HepG2 (cell line): ENCODE data around the gene HES6. TPM values are rescaled to one million over a fixed set of nuclear protein-coding genes. Genes with fewer than 3 reads are reported as not detected.

Experiments used
- ATRX ChIP-seq: sonication (generic); formaldehyde crosslinking; IDR thresholded peaks from 2 replicates; pipeline ENCODE4 v1.4.0; 2020; ENCODE audit warnings: missing genetic modification reagents, borderline replicate concordance
- CHD2 ChIP-seq: IDR thresholded peaks from 2 replicates; pipeline ENCODE4 v1.6.1; 2011; ENCODE audit warnings: low read depth, low read length, improper control_type of control experiment
- HNRNPUL1 ChIP-seq: fragments of 200-400 bp; formaldehyde crosslinking; IDR thresholded peaks from 2 replicates; pipeline ENCODE4 v1.6.1; 2017; ENCODE audit warnings: low read depth, mild to moderate bottlenecking, low read length, moderate library complexity
- POGZ ChIP-seq: sonication (generic); formaldehyde crosslinking; IDR thresholded peaks from 2 replicates; pipeline ENCODE4 v1.4.0; 2020; ENCODE audit warnings: mild to moderate bottlenecking, missing genetic modification reagents
- REPIN1 ChIP-seq: sonication (generic); formaldehyde crosslinking; IDR thresholded peaks from 2 replicates; pipeline ENCODE4 v1.8.0; 2022; ENCODE audit warnings: missing genetic modification reagents, low read depth, mild to moderate bottlenecking, borderline replicate concordance
- ZBTB1 ChIP-seq: sonication (generic); formaldehyde crosslinking; IDR thresholded peaks from 2 replicates; pipeline ENCODE4 v1.4.0; 2020; ENCODE audit warnings: missing genetic modification reagents, borderline replicate concordance
- ZKSCAN5 ChIP-seq: sonication (generic); formaldehyde crosslinking; IDR thresholded peaks from 2 replicates; pipeline ENCODE4 v1.5.1; 2020; ENCODE audit warnings: mild to moderate bottlenecking, missing genetic modification reagents
- ZNF251 ChIP-seq: sonication (generic); formaldehyde crosslinking; IDR thresholded peaks from 2 replicates; pipeline ENCODE4 v1.9.0; 2021; ENCODE audit warnings: mild to moderate bottlenecking, missing genetic modification reagents
- ZNF335 ChIP-seq: sonication (generic); formaldehyde crosslinking; IDR thresholded peaks from 2 replicates; pipeline ENCODE4 v1.4.0; 2020; ENCODE audit warnings: missing genetic modification reagents
- ZNF589 ChIP-seq: sonication (generic); formaldehyde crosslinking; conservative IDR thresholded peaks from 2 replicates; pipeline ENCODE4 v1.8.0; 2022; ENCODE audit warnings: mild to moderate bottlenecking, moderate library complexity, missing genetic modification reagents
- ZSCAN22 ChIP-seq: sonication (generic); formaldehyde crosslinking; IDR thresholded peaks from 2 replicates; pipeline ENCODE4 v1.4.0; 2020; ENCODE audit warnings: mild to moderate bottlenecking, missing genetic modification reagents
- polyA plus RNA-seq, 8 experiments: library from polyadenylated mRNA; depleted of rRNA in 3 of 8; stranded (reverse) in 7 of 8; unstranded in 1 of 8; fragments of >200 nt; fragmentation: Illumina TruSeq in 4 of 8; extraction: Trizol in 4 of 8; gene quantifications; 2 replicates each; pipeline versions ENCODE4 v1.2.1 to v1.2.3, GENCODE V29; 2011 to 2016; ENCODE audit warnings: low read depth in 4 of 8, missing spikeins in 1 of 8, mixed read lengths in 1 of 8; ENCODE audit not compliant: insufficient read depth in 1 of 8
- total RNA-seq, 5 experiments: library from RNA; depleted of rRNA; stranded (reverse); fragments of >200 nt; fragmentation: Illumina TruSeq; extraction: Trizol; gene quantifications; 2 replicates each; pipeline ENCODE4 v1.2.3, GENCODE V29; 2016; ENCODE audit warnings: low read depth in 1 of 5
- TF ChIP-seq, protein P1 (sequence below): sonication (generic); formaldehyde crosslinking; IDR thresholded peaks from 2 replicates; pipeline ENCODE4 v1.4.0; 2020; ENCODE audit warnings: missing genetic modification reagents
- TF ChIP-seq, protein P2 (sequence below): IDR thresholded peaks from 2 replicates; pipeline ENCODE4 v1.6.1; 2016
- TF ChIP-seq, protein P3 (sequence below): sonication (generic); formaldehyde crosslinking; IDR thresholded peaks from 2 replicates; pipeline ENCODE4 v1.5.1; 2020; ENCODE audit warnings: missing genetic modification reagents, mild to moderate bottlenecking, borderline replicate concordance
- TF ChIP-seq, protein P4 (sequence below), 2 experiments: sonication (generic) in 1 of 2; formaldehyde crosslinking in 1 of 2; IDR thresholded peaks; 2 replicates each; pipeline versions ENCODE4 v1.4.0 to v1.6.1; 2016 to 2020; ENCODE audit warnings: borderline replicate concordance in 1 of 2, low read depth in 1 of 2, mild to moderate bottlenecking in 1 of 2, missing genetic modification reagents in 1 of 2
- TF ChIP-seq, protein P5 (sequence below): sonication (generic); formaldehyde crosslinking; IDR thresholded peaks from 2 replicates; pipeline ENCODE4 v1.5.1; 2020; ENCODE audit warnings: missing genetic modification reagents, mild to moderate bottlenecking, borderline replicate concordance

HES6 gene
- total and polyA plus RNA-seq, 2 of the 13 experiments (the other 11 are each of a cell fraction or from before 2014, with no cell fraction given) = 19.5 to 82.8 TPM

DNA sequence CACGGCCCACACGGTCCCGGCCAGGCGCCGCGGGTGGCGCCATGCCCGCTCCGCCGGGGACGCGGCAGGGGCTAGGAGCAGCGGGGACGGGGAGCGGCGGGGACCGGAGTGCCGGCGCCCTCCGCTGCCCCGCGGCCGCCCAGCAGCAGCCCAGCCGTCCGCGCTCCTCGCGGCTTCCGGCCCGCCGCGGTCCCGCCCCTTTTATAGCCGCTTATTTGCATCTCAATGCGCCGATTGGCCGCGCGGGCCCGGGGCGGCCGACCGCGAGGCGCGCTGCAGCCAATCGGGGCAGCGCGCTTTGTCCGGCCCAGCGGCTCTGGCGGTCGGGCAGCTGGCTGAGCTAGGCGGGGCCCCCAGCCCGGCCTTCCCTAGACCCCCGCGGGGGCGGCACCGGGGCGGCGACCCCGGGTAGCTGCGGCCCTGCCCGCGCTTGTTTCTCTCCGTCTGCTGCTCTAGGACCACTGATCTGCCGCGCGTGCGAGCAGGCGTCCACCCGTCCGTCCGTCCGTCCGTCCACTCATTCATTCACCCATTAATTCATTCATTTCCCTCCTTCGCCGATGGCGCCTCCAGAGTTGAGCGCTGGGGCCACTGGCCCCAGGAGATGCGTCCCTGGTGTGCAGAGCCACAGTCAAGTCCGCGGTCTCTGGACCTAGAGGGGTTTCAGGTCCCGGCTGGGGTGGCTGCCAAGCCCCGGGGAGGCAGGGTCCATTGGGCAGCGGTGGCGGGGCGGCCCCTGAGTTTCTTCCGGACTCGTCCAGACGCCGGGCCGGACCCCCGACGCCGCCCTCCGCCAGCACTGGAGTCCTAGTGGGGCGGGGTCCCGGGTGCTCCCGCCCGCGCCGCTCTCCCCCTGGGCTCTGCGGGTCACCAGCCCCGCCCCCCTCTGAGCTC, at the start of gene HES6 (continued):
- TF ChIP-seq, protein P1, sequence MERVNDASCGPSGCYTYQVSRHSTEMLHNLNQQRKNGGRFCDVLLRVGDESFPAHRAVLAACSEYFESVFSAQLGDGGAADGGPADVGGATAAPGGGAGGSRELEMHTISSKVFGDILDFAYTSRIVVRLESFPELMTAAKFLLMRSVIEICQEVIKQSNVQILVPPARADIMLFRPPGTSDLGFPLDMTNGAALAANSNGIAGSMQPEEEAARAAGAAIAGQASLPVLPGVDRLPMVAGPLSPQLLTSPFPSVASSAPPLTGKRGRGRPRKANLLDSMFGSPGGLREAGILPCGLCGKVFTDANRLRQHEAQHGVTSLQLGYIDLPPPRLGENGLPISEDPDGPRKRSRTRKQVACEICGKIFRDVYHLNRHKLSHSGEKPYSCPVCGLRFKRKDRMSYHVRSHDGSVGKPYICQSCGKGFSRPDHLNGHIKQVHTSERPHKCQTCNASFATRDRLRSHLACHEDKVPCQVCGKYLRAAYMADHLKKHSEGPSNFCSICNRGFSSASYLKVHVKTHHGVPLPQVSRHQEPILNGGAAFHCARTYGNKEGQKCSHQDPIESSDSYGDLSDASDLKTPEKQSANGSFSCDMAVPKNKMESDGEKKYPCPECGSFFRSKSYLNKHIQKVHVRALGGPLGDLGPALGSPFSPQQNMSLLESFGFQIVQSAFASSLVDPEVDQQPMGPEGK (CRISPR knock-in tag) = peak; percentile 83
- TF ChIP-seq HNRNPUL1 = no peak
- TF ChIP-seq, protein P2, sequence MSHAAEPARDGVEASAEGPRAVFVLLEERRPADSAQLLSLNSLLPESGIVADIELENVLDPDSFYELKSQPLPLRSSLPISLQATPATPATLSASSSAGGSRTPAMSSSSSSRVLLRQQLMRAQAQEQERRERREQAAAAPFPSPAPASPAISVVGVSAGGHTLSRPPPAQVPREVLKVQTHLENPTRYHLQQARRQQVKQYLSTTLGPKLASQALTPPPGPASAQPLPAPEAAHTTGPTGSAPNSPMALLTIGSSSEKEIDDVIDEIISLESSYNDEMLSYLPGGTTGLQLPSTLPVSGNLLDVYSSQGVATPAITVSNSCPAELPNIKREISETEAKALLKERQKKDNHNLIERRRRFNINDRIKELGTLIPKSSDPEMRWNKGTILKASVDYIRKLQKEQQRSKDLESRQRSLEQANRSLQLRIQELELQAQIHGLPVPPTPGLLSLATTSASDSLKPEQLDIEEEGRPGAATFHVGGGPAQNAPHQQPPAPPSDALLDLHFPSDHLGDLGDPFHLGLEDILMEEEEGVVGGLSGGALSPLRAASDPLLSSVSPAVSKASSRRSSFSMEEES (CRISPR knock-in tag) = no peak
- no peak for TF ChIP-seq POGZ (CRISPR knock-in tag)
- TF ChIP-seq ZNF251 (CRISPR knock-in tag) = no peak
- TF ChIP-seq ZKSCAN5 (CRISPR knock-in tag) = no peak
- no peak for TF ChIP-seq CHD2
- TF ChIP-seq ATRX = no peak
- no peak for TF ChIP-seq REPIN1
- no peak for TF ChIP-seq ZNF589 (CRISPR knock-in tag)
- TF ChIP-seq, protein P3, sequence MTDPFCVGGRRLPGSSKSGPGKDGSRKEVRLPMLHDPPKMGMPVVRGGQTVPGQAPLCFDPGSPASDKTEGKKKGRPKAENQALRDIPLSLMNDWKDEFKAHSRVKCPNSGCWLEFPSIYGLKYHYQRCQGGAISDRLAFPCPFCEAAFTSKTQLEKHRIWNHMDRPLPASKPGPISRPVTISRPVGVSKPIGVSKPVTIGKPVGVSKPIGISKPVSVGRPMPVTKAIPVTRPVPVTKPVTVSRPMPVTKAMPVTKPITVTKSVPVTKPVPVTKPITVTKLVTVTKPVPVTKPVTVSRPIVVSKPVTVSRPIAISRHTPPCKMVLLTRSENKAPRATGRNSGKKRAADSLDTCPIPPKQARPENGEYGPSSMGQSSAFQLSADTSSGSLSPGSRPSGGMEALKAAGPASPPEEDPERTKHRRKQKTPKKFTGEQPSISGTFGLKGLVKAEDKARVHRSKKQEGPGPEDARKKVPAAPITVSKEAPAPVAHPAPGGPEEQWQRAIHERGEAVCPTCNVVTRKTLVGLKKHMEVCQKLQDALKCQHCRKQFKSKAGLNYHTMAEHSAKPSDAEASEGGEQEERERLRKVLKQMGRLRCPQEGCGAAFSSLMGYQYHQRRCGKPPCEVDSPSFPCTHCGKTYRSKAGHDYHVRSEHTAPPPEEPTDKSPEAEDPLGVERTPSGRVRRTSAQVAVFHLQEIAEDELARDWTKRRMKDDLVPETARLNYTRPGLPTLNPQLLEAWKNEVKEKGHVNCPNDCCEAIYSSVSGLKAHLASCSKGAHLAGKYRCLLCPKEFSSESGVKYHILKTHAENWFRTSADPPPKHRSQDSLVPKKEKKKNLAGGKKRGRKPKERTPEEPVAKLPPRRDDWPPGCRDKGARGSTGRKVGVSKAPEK (CRISPR knock-in tag) = no peak
- TF ChIP-seq, protein P4, sequence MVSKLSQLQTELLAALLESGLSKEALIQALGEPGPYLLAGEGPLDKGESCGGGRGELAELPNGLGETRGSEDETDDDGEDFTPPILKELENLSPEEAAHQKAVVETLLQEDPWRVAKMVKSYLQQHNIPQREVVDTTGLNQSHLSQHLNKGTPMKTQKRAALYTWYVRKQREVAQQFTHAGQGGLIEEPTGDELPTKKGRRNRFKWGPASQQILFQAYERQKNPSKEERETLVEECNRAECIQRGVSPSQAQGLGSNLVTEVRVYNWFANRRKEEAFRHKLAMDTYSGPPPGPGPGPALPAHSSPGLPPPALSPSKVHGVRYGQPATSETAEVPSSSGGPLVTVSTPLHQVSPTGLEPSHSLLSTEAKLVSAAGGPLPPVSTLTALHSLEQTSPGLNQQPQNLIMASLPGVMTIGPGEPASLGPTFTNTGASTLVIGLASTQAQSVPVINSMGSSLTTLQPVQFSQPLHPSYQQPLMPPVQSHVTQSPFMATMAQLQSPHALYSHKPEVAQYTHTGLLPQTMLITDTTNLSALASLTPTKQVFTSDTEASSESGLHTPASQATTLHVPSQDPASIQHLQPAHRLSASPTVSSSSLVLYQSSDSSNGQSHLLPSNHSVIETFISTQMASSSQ (IDR thresholded peaks at IDR 0.05; ENCODE audit: low read depth) = no peak
- TF ChIP-seq, protein P4 (CRISPR knock-in tag; IDR thresholded peaks at IDR 0.05; ENCODE audit: borderline replicate concordance) = 0 out of 2 replicates have a peak, but pooled peaks have one; percentile 54
- TF ChIP-seq ZSCAN22 = no peak
- TF ChIP-seq, protein P5, sequence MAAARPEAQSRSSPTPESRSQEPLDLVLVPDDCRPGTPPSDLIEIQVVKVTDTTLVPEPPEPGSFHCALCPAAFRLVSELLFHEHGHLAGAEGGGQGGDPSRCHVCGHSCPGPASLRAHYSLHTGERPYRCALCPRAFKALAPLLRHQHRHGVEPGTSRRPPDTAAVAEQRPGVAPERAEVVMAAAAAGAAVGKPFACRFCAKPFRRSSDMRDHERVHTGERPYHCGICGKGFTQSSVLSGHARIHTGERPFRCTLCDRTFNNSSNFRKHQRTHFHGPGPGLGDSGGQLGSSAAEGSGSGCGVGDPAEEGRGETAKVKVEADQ (CRISPR knock-in tag) = no peak
- TF ChIP-seq ZNF335 (CRISPR knock-in tag) = no peak
- no peak; the same call in 1 of the 2 replicates for TF ChIP-seq ZBTB1 (CRISPR knock-in tag)
